A549 (cell line): ENCODE results near the gene NME3.

Source experiments
- CBX2 ChIP-seq: fragments of 200-600 bp; sonication (generic); IDR thresholded peaks from 2 replicates; pipeline ENCODE4 v1.6.1; 2016; ENCODE audit warnings: low read depth, mild to moderate bottlenecking, borderline replicate concordance
- EHMT2 ChIP-seq: fragments of 200-600 bp; sonication (generic); IDR thresholded peaks from 2 replicates; pipeline ENCODE4 v1.6.1; 2016; ENCODE audit warnings: antibody characterized with exemption, low read depth, mild to moderate bottlenecking, moderate library complexity
- EP300 ChIP-seq, 2 experiments: fragments of >200 bp; sonication (Bioruptor Twin); formaldehyde crosslinking; IDR thresholded peaks; 2 replicates in 1 of 2; 3 replicates in 1 of 2; pipeline ENCODE4 v1.6.1; 2016 to 2017
- NR3C1 ChIP-seq: fragments of >200 bp; sonication (Bioruptor Twin); formaldehyde crosslinking; IDR thresholded peaks from 3 replicates; pipeline ENCODE4 v1.6.1; 2017
- PHF8 ChIP-seq: fragments of 200-600 bp; sonication (generic); IDR thresholded peaks from 2 replicates; pipeline ENCODE4 v1.6.1; 2016; ENCODE audit warnings: low read depth, mild to moderate bottlenecking, antibody characterized with exemption, moderate library complexity, borderline replicate concordance
- POLR2A ChIP-seq: IDR thresholded peaks from 2 replicates; pipeline ENCODE4 v1.6.1; 2012; ENCODE audit warnings: mild to moderate bottlenecking, low read length
- POLR2AphosphoS2 ChIP-seq: conservative IDR thresholded peaks from 2 replicates; pipeline ENCODE4 v1.6.1; 2012; ENCODE audit warnings: low read length, improper control_type of control experiment, inconsistent platforms
- TFCP2L1 ChIP-seq: fragments of 250-450 bp; sonication (Bioruptor Pico); IDR thresholded peaks from 2 replicates; pipeline ENCODE4 v1.5.0; 2021; ENCODE audit warnings: mild to moderate bottlenecking
- TF ChIP-seq, protein P1 (sequence below): fragments of >200 bp; sonication (Bioruptor Twin); formaldehyde crosslinking; IDR thresholded peaks from 3 replicates; pipeline ENCODE4 v1.5.1; 2016

DNA sequence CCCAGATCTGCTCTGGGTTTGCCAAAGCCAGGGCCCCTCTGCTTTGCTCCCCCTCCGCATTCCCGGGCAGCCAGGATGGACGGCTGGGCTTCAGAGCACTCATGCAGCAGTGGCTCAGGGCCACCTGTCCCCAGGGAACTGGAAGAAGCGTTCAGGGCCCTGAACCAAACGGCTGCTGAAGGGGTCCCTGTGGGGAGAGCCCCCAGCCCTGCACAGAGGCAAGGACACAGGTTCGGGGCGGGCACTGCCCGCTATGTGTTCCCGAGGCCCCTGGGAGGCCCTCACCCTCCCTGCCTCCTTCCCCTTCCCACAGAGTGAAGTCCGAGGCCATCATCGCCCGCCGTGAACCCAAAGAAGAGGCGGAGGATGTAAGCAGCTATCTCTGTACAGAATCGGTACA, 10.4 kb downstream of the NME3 start:
- no peak for TF ChIP-seq NR3C1
- TF ChIP-seq, protein P1, sequence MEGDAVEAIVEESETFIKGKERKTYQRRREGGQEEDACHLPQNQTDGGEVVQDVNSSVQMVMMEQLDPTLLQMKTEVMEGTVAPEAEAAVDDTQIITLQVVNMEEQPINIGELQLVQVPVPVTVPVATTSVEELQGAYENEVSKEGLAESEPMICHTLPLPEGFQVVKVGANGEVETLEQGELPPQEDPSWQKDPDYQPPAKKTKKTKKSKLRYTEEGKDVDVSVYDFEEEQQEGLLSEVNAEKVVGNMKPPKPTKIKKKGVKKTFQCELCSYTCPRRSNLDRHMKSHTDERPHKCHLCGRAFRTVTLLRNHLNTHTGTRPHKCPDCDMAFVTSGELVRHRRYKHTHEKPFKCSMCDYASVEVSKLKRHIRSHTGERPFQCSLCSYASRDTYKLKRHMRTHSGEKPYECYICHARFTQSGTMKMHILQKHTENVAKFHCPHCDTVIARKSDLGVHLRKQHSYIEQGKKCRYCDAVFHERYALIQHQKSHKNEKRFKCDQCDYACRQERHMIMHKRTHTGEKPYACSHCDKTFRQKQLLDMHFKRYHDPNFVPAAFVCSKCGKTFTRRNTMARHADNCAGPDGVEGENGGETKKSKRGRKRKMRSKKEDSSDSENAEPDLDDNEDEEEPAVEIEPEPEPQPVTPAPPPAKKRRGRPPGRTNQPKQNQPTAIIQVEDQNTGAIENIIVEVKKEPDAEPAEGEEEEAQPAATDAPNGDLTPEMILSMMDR: no peak
- TF ChIP-seq PHF8: no peak
- TF ChIP-seq TFCP2L1: no peak
- no peak for TF ChIP-seq POLR2A
- no peak for TF ChIP-seq EHMT2
- no peak for TF ChIP-seq POLR2AphosphoS2
- no peak for TF ChIP-seq CBX2
- TF ChIP-seq EP300 (IDR thresholded peaks at IDR 0.05): no peak
